GM12873 (cell line): Measurements from ENCODE around the gene MIXL1.

Source experiments
- TF ChIP-seq, protein P1 (sequence below): IDR thresholded peaks from 2 replicates; pipeline ENCODE4 v1.5.1; 2012; ENCODE audit warnings: low read depth, mild to moderate bottlenecking, moderate library complexity, low read length, control low read depth; ENCODE audit not compliant: insufficient read depth; ENCODE audit errors: missing control alignments

The MIXL1 gene

DNA sequence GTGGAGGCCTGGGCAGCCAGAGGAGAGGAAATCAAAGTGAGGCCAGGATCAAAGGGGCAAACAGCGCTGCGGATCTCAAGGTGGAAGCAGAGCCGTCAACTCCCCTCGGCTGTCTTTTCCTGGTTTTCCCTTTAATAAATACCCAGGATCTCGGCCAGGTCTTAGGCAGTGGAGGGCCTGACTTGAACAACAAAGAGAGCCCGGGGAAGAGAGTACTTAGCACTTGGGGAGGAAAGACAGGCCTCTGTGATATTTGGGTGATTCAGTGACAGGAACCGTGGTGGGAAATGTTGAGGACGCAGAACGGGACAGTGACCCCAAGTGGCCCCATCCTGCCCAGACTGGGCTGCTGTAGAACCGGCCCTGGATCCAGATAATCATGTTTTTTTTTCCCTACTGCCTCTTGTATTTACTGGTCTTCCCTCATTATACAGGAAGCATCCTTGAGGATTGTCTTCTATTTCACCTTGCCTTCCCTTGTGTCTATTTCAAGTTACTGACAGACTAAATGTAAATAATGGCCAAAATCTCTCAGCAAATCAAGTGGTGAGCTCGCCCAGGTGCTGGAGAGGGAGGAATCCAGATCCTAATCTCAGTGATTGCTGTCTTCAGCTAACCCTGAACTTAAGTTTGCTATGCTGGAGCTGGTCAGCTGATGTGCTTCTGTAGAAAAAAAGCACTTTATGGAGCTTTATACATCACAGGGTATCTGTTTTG, 2.8 kb upstream of the MIXL1 start:
- TF ChIP-seq, protein P1, sequence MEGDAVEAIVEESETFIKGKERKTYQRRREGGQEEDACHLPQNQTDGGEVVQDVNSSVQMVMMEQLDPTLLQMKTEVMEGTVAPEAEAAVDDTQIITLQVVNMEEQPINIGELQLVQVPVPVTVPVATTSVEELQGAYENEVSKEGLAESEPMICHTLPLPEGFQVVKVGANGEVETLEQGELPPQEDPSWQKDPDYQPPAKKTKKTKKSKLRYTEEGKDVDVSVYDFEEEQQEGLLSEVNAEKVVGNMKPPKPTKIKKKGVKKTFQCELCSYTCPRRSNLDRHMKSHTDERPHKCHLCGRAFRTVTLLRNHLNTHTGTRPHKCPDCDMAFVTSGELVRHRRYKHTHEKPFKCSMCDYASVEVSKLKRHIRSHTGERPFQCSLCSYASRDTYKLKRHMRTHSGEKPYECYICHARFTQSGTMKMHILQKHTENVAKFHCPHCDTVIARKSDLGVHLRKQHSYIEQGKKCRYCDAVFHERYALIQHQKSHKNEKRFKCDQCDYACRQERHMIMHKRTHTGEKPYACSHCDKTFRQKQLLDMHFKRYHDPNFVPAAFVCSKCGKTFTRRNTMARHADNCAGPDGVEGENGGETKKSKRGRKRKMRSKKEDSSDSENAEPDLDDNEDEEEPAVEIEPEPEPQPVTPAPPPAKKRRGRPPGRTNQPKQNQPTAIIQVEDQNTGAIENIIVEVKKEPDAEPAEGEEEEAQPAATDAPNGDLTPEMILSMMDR = no peak

DNA sequence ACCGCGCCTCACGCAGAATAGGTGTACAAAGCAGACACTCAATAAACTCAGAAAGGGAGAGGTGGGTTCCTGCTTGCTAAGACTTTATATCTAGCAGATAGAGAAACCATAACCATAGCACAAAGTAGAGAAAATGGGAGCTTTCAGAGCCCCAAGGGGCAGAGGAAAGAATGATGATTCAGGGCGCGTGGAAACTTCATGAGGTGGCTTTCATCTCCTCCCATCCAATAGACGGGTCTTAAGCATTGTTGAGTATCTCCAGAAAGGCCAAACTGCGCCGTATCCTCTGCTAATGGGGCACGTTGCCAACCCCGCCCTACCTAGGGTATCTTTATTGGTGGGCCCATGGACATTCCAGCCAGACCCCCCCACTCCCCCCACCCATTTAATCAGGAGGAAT, 778 bp upstream of the MIXL1 start:
- TF ChIP-seq, protein P1 = no peak

DNA sequence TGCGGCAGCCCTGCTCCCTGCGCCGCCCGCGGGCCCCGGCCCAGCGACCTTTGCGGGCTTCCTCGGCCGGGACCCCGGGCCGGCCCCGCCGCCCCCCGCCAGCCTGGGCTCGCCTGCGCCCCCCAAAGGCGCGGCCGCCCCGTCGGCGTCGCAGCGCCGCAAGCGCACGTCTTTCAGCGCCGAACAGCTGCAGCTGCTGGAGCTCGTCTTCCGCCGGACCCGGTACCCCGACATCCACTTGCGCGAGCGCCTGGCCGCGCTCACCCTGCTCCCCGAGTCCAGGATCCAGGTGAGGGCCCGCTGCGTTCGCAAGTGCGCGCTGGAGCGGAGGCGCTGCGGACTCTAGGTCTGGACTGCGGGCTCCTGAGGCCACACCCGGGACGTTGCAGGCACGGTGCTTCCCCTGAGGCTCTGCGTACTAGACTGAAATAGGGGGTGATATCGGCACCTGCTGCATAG, 351 bp downstream of the MIXL1 start:
- TF ChIP-seq, protein P1 = peak; percentile 21

DNA sequence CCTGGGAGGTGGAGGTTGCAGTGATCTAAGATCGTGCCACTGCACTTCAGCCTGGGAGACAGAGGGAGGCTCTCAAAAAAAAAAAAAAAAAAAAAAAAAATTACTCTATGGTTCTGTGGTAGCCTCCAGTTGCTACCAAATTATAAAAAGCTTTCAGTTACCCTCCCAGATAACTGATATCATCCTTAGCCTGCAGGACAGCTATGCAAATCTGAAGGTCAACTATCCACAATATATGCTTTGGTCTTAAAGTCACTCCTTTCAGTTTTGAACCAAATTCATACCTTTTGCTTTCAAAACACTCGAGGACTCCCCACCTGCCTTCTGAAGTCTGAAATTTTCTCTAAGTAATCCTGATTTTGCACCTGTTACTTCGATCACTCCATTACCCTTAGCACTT, 3.1 kb downstream of the MIXL1 start:
- TF ChIP-seq, protein P1 = no peak

DNA sequence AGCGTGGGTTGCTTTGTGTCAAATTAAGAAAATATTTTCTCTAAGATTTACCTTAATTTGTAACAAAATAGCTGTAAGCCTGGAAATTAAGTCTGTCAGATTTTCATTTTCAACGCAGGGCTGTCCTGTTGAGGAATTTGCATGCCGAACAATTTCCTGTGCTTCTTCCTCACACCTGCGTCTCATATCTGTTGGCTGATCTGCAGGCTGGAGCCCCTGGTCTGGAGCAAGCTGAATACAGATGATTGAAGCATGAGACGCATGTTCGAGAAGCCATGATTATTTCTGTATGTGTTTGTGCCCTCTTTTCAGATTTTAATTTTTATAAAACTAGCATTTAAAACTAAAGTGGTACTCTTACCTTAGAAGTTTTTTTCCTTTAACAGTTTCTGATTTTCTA, 9.8 kb downstream of the MIXL1 start:
- TF ChIP-seq, protein P1 = no peak

DNA sequence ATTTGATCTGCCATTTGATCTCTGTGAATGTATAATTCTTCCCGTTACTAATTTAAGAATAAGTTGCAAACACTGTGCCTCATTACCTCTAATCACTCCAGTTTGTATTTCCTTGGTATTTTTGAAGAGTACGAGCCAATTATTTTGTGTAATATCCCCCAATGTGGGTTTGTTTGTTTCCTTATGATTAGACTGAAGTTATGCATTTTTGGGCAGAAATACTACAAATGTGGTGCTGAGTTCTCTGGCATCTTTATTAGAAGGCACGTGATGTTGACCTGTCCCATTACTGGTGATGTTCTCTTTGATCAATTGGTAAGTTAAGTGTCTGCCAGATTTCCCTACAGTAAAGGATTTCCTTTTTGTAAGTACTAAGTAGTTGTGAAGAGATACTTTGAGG, 10.3 kb downstream of the MIXL1 start:
- TF ChIP-seq, protein P1 = no peak

DNA sequence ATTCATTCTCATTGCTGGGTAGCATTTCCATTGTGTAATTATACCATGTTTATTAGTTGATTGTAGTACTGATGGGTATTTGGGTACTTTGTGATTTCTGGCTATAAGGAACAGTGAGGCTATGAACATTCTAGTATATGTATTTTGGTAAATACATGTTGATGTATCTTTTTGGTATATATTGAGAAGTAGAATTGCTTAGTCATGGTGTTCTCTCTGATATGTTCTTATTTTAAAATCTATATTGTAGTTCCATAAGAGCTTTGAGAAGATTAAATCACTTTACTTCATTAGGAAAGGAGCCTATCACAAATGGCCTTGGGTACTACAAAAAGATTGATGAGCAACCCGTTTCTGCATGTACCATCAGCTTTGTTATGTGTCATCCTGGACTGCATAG, 13.4 kb downstream of the MIXL1 start:
- TF ChIP-seq, protein P1 = no peak
